ENCODE measurements around the gene CFAP46.

The CFAP46 gene

DNA sequence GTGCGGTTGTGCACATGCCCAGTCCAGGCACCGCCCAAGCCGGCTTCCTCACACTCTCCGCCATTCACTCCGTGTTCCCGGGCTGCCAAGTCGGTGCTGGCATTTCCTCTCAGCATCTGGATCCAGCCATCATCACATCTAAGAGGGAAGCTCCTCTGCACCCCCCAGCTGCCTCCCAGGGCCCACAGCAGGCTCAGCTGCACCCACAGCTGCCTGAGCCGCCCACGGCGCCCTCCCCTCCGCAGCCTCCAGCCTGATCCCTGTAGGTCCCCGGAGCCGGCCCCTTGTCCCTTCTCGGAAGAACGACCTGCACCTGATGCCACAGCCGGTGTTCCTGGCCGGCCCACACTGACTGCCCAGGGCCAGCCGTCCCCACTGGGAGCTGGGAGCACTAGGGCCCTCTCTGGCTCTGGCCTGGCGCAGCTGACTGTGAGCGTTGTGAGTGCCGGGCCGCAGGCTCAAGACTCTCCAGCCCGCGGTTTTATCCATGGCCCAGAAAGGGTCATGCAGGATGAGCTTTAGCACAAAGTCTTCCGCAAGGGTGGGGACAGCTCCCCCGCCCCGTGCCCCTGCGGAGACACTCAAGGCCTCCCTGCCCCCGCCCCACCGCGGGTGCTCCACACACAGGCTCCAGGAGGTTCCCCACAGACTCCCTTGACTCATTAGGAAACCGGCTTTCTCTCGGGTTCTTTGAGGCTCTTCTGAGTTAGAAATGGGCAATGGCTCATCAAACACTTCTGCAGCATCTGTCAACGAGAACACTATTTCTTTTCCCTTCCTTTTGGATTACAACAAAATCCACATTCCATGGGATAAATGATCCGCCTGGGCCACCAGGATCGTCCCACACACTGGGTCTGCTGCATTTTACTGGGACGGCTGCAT, 31.2 kb downstream of the CFAP46 start:
- DNase-seq (ENCODE audit: extremely low spot score) = no peak
- POLR2A ChIA-PET = no interaction called here
- TF ChIP-seq HDGF (IDR thresholded peaks at IDR 0.05; ENCODE audit: borderline replicate concordance) = no peak
- CTCF ChIA-PET = no interaction called here

DNA sequence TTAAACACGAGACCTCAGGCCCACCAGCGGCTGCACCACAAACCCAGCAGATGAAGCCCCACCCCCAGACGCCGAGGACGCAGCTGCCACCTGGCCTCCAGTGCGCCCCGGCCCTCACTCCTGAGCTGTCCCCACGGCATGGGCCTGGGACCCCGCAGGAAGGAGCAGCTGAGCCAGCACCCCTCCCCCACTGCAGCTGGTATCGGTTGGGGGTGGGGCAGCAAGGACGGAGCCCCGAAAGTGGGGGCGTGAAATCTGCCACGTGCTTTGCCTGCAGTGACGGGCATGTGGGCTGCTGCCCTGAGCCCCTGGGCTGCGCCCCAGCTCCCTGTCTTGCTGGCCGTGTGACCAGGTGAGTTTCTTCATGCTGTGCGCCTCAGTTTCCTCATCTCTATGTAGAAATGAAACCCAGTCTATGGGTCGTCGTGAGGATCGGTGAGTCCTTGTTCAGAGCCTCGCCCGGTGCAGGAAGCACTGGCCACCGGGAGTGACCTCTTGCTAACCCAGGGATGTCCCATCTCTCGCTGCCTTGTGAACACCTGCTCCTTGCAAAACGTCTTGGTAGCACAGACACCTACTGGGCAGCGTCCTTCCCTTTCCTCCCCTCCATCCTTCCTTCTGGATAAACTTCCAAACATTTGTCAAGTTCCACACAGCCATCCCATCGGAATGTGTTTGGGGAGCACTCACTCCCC, 32.0 kb downstream of the CFAP46 start:
- CTCF ChIA-PET = no interaction called here
- no peak for DNase-seq (ENCODE audit: extremely low spot score)
- POLR2A ChIA-PET = no interaction called here
- TF ChIP-seq TARDBP (IDR thresholded peaks at IDR 0.05) = no peak
- TF ChIP-seq CTBP1 (IDR thresholded peaks at IDR 0.05; ENCODE audit: borderline replicate concordance) = no peak
- TF ChIP-seq SUZ12 (IDR thresholded peaks at IDR 0.05) = no peak
- no peak for TF ChIP-seq ELF4 (IDR thresholded peaks at IDR 0.05)
- no peak for TF ChIP-seq L3MBTL2 (conservative IDR thresholded peaks at IDR 0.05)
- no peak for TF ChIP-seq ARNT (IDR thresholded peaks at IDR 0.05)
- TF ChIP-seq BHLHE40 (IDR thresholded peaks at IDR 0.05; ENCODE audit: borderline replicate concordance) = no peak
- TF ChIP-seq FOXK2 (IDR thresholded peaks at IDR 0.05) = no peak
- TF ChIP-seq, protein P1, sequence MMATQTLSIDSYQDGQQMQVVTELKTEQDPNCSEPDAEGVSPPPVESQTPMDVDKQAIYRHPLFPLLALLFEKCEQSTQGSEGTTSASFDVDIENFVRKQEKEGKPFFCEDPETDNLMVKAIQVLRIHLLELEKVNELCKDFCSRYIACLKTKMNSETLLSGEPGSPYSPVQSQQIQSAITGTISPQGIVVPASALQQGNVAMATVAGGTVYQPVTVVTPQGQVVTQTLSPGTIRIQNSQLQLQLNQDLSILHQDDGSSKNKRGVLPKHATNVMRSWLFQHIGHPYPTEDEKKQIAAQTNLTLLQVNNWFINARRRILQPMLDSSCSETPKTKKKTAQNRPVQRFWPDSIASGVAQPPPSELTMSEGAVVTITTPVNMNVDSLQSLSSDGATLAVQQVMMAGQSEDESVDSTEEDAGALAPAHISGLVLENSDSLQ (IDR thresholded peaks at IDR 0.05) = no peak
- TF ChIP-seq FOXA1 (IDR thresholded peaks at IDR 0.05) = no peak
- TF ChIP-seq HDGF (IDR thresholded peaks at IDR 0.05; ENCODE audit: borderline replicate concordance) = no peak
- no peak for TF ChIP-seq FOXM1 (IDR thresholded peaks at IDR 0.05; ENCODE audit: borderline replicate concordance)
- TF ChIP-seq SP1 (IDR thresholded peaks at IDR 0.05) = no peak
- TF ChIP-seq ZNF384 (IDR thresholded peaks at IDR 0.05) = no peak
- no peak for TF ChIP-seq LEF1 (IDR thresholded peaks at IDR 0.05; ENCODE audit: borderline replicate concordance)
- TF ChIP-seq NFRKB (IDR thresholded peaks at IDR 0.05) = no peak

- ChIA-PET CTCF (no interaction called here), POLR2A (no interaction called here)
- no peak for DNase-seq (ENCODE audit: extremely low spot score)
- TF ChIP-seq ARNT (IDR thresholded peaks at IDR 0.05) = no peak
- no peak for TF ChIP-seq NFRKB (IDR thresholded peaks at IDR 0.05)
- TF ChIP-seq LEF1 (IDR thresholded peaks at IDR 0.05; ENCODE audit: borderline replicate concordance) = no peak
- no peak for TF ChIP-seq HDGF (IDR thresholded peaks at IDR 0.05; ENCODE audit: borderline replicate concordance)
- TF ChIP-seq ELF4 (IDR thresholded peaks at IDR 0.05) = no peak
- no peak for TF ChIP-seq FOXK2 (IDR thresholded peaks at IDR 0.05)
- no peak for TF ChIP-seq L3MBTL2 (conservative IDR thresholded peaks at IDR 0.05)
- no peak for TF ChIP-seq SUZ12 (IDR thresholded peaks at IDR 0.05)
- no peak for TF ChIP-seq SP1 (IDR thresholded peaks at IDR 0.05)
- no peak for TF ChIP-seq CTBP1 (IDR thresholded peaks at IDR 0.05; ENCODE audit: borderline replicate concordance)
- no peak for TF ChIP-seq TARDBP (IDR thresholded peaks at IDR 0.05)
Observed at GRCh38 chr10:132909491-132910071, 32.8 kb downstream of the CFAP46 start.

DNA sequence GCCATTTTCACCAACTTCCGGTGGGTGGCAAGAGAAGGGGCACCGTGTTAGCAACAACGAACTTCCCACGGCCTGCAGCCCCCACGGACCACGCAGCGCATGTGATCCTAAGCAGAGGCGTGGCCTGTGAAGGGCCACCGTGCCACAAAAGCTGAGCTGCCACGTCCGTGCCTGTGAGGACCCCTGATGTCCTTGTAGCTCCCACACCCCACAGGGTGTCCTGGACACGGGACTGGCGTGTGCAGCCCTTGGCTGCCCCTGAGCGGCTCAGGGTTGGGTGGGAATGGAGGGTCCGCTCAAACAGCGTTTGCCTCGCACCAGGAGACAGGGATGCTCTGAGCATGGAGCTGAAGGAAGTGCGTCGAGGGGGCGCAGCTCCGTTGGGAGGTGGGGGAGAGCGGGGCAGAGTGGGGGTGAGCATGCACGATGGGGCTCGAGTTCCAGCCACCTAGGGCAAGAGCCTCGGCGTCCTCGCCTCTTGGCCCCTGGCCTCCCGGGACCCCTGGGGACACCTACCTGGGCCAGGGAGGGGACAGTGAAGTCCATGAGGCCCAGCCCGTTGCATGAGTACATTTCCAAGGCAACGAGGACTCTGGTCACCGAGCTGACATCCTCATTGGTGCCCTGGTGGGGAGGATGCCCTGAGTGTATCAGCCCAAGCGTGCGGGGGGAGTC, 33.6 kb downstream of the CFAP46 start:
- ChIA-PET CTCF (no interaction called here), POLR2A (no interaction called here)
- no peak for DNase-seq (ENCODE audit: extremely low spot score)
- TF ChIP-seq L3MBTL2 (conservative IDR thresholded peaks at IDR 0.05) (no peak), SUZ12 (IDR thresholded peaks at IDR 0.05) (no peak), ARNT (IDR thresholded peaks at IDR 0.05) (no peak), CTBP1 (IDR thresholded peaks at IDR 0.05; ENCODE audit: borderline replicate concordance) (no peak), HDGF (IDR thresholded peaks at IDR 0.05; ENCODE audit: borderline replicate concordance) (no peak), ZNF384 (IDR thresholded peaks at IDR 0.05) (no peak)
- TF ChIP-seq, protein P1 (IDR thresholded peaks at IDR 0.05) = no peak

DNA sequence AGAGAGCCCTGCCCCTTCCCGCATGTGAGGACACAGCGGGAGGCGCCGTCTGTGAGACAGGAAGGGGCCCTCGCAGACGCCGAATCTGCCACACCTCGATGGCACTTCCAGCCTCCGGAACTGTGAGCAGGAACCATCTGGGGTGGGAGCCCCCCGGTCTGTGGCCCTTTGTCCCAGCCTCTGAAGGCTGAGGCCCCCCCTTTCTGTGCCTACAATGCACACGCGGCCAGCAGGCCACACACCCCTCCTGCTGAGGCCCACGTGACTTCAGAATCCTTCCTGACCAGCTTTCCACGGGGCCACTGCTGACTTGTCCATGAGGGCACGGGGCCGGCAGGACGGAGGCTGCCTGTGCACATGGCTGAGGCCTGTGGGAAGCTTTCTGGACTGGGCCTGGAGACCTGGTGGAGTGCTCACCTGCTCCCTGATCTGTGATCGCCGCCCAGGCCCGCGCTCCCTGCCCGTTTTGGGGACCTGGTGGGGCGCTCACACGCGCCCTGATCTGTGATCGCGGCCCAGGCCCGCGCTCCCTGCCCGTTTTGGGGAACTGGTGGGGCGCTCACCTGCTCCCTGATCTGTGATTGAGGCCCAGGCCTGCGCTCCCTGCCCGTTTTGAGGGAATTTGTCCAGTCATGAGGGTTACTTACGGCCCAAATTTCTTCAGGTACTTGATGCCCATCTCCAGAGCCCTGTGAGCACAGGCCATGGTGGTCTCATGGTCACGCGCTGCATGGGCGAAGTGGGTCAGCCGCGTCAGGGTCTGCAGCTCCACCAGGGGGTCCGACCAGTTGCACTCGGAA, 34.3 kb downstream of the CFAP46 start:
- DNase-seq (ENCODE audit: extremely low spot score) = no peak
- CTCF ChIA-PET = no interaction called here
- TF ChIP-seq, protein P1 (IDR thresholded peaks at IDR 0.05) = no peak
- TF ChIP-seq FOXA1 (IDR thresholded peaks at IDR 0.05) (no peak), BHLHE40 (IDR thresholded peaks at IDR 0.05; ENCODE audit: borderline replicate concordance) (no peak), FOXK2 (IDR thresholded peaks at IDR 0.05) (no peak), FOXM1 (IDR thresholded peaks at IDR 0.05; ENCODE audit: borderline replicate concordance) (no peak), TARDBP (IDR thresholded peaks at IDR 0.05) (no peak)
- POLR2A ChIA-PET = no interaction called here
